GM18867 (cell line): ENCODE measurements around the gene GJB2.

Experiments used
- ATAC-seq: cut with Tn5 transposase; IDR thresholded peaks from one replicate; pipeline ENCODE4 v1.9.1; 2021; ENCODE audit warnings: mild to moderate bottlenecking, moderate library complexity; ENCODE audit not compliant: unreplicated experiment

The GJB2 gene

GRCh38 chr13:20193162-20193906, 596 bp upstream of the GJB2 start:
- no peak for ATAC-seq

GRCh38 chr13:20192158-20192835, 441 bp downstream of the GJB2 start:
- ATAC-seq: no peak

DNA sequence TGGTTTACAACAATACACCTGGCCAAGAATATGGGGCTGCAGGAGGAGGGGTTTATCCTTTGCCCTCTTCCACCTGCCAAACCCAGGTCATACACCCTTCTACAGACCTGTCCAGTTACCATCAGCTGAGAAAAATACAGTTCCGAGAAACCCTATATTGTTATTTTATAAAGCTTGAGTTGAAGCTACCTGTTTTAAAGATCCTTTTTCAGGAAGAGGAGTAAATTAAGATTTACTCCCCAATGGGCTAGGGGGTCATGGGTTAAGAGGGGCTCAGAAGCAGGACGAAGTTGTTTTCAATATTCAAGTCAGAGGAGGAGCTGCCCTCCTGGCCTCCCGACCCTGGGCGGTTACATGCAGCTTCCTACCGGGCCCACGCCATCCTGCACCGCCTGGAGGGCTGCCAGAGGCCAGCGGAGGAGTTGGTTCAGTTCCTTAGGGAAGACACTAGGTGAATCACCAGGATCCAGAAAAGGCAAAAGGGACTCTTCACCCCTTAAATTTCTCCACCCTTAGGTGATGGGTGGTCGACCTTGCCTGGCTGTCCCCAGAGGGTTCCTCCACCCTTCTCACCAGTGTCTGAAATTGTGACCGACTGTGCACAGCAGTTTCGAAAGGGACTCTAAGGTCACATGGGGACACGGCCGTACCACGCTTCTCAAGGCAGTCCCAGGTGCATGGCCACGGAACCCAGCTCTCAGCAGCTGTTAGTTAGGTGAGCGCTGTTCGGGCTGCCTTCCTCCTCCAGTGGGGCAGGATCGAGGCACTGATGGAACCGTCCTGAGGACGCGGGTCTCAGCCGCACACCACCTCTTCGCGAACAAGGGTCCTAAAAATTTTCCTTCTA, 1.2 kb downstream of the GJB2 start:
- ATAC-seq: no peak

DNA sequence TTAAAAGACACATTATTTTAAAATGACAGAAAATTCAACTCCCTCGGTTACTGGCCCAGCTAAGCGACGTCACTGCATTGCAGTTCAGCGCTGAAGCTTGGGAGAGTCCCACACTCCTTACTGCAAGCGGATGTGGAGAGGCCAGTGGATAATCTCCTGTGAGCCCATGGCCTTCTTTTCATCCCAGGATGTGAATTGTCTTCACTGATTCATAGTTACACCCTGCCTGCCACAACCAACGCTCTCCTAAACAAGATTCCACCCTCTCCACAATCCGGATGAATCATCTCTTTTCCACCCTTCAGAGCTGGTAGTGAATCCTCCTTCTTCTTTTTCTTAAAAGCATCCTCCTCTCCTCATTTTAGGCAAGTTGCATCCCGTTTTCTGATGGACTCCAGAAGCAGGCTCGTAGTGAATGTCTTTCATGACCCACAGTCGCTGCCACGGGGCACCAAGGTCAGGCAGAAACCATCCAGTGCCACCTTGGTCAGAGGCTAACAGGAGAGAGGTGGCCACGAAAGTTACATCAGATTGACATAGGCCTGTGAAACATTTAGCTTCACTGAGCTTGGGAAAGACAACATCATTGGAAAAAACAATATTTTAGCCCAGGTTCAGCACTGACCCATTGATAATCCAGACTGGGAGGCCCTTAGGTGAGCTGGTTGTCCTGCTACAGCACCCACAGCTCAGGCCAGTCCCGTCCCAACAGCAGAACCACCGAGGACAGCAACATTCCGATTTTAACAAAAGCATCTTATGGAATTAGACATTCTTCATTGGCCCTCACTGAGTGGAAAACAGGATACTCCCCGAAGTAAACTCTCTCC, 2.0 kb downstream of the GJB2 start:
- no peak for ATAC-seq

GRCh38 chr13:20190076-20190475, 2.7 kb downstream of the GJB2 start:
- ATAC-seq: no peak

- ATAC-seq: no peak
Observed at GRCh38 chr13:20188667-20189553, 3.8 kb downstream of the GJB2 start.

GRCh38 chr13:20186771-20187170, 6.0 kb downstream of the GJB2 start:
- ATAC-seq: no peak

GRCh38 chr13:20185366-20186056, 7.2 kb downstream of the GJB2 start:
- no peak for ATAC-seq

DNA sequence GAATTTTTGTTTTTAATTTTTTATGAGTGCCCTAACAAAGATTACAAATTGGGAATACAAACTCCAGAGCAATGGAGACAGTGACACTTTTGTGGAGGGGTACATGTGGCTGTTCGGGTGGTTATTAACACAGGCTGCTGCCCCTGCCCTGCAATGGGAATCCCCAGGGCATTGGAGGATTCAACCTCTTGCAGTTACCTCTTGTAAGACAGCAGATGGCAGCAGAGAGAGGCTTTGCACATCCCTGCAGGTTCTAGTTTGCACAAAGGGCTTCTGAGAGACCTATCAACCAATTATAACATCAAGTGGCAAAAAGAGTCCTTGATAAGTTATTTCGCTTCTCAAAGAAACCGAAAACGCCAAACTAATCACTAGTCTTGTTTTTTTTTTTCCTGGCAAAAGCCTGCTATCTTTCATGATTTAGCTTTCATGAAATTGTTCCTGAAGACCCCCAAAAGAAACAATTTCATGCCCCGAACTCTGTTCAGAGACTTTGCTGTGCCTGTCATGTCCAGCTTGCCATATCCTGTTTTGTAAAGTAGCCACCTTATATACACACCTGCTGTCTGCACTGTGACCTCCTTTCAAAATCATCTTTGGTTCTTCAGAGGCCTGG, 10.4 kb downstream of the GJB2 start:
- peak; percentile 85 for ATAC-seq

DNA sequence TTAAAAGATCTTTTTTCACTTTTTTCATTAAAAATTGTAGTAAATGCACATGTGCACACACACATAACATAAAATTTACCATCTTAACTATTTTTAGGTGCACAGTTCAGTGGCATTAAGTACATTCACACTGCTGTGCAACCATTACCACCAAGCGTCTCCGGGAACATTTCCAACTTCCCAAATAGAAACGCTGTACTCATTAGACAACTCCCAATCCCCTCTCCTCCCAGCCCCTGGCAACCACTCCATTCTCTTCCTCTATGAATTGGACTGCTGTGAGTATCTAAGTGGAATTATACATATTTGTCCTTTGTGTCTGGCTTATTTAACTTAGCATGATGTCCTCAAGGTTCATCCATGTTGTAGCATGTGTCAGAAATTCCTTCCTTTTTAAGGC, 11.6 kb downstream of the GJB2 start:
- ATAC-seq: no peak

GRCh38 chr13:20178156-20178555, 14.6 kb downstream of the GJB2 start:
- ATAC-seq: no peak

DNA sequence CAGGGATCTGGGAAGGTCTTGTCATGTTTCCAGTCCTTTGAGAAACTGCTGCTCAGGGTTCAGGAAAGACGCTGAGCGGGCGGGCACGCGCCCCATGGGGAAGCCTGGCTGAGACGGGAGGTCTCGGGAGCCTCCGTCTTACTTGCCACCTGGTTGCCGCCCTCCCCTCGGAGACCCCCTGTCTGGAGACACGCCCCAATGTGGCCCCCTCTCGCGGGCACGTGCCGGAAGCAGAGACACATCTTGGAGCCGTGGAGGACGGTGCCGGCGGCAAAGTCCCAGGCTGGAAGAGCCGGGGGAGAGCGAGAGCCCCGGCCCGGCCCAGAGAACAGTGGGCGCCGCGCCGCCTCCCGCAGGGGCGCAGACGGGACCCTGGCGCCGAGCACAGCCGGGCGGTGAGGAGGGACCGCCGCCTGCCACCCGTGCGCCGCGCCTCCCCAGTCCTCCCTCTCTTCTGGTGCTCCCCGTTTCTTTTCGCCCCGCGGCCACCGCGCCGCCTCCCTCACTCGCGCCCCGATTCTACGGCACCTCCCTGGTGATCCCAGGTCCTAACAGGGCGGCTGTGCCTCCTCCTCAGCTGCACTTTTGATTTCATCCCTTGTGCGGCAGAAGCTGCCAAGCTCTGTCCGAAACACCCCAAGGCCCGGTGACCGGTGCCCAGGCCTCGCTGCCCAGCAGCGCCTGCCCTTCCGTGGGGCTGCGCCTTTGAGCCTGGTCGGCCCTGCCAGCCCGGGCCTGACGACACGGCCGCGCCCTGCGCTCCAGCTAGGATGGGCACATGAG, 15.5 kb downstream of the GJB2 start:
- no peak for ATAC-seq

DNA sequence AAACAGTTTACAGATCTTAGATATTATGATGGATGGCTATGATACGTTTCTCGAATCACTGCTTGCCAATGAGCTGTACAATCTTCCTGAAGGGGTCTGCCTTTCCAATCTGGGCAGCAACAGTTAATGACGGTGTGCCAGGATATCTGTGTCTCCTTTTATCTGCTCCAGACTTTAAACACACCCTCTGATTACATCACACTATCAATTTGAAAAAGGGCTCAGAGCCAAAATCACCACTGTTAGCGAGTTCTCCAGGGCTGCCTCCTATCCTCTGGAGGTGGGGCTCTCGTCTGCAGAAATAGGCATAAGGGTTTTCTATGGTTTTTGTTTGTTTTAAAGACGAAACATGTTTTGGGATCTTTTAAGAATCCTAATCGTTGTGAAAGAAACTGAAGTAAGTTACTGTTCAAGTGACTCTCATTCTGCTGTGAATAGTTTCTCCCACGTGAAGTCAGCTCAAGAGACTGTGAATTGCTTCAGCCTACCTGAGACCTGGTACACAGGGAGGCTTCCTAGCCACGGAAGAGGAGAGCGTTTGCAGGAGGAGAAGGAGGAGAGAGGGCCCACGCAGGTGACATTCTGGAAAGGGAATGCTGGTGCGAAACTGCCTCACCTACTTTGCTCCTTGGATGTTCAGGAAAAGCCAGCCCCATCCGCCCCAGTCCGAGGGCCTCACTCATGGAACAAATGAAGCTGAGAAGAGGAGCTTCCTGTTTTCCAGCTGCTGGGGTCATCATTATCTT, 16.7 kb downstream of the GJB2 start:
- ATAC-seq: no peak

DNA sequence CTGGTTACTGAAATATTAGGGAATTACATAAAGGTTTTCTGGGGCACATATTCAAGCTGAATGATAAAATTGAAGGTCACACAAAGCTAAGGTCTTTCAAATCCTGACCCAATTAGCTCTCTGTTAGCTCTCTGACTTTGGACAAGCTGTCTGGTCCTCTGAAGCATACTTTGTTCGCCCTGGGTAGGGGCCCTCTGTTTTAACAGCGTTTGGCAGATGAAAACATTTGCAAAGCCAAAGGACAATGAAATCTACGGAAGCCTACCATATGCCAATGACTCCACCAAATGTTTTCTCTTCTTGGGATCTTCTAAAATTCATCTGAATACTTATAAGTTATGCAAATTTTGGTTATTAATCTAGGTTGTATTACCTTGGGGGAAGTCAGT, 17.3 kb downstream of the GJB2 start:
- ATAC-seq: no peak

GRCh38 chr13:20174656-20175405, 17.9 kb downstream of the GJB2 start:
- ATAC-seq: peak; percentile 94

- ATAC-seq: no peak
Observed at GRCh38 chr13:20173116-20173746, 19.5 kb downstream of the GJB2 start.
